Mesothelial cell of epicardium (in vitro differentiated cells): ENCODE data around the gene NDUFS8. TPM values are rescaled to one million over a fixed set of nuclear protein-coding genes. Genes with fewer than 3 reads are reported as not detected.

Source experiments
- DNase-seq, 2 experiments: peaks; one replicate each; pipeline ENCODE4 v3.0.0; 2021; ENCODE audit warnings: low spot score in 2 of 2; ENCODE audit not compliant: unreplicated experiment in 2 of 2
- H3K27ac Mint-ChIP-seq: 2 replicates; pipeline ENCODE4 v1.8.0; 2021; ENCODE audit warnings: mixed read lengths
- H3K27me3 Mint-ChIP-seq: 2 replicates; pipeline ENCODE4 v1.8.0; 2021; ENCODE audit warnings: low read depth, mixed read lengths
- H3K36me3 Mint-ChIP-seq: 2 replicates; pipeline ENCODE4 v1.8.0; 2021; ENCODE audit warnings: mixed read lengths
- H3K4me1 Mint-ChIP-seq: 2 replicates; pipeline ENCODE4 v1.8.0; 2021; ENCODE audit warnings: mixed read lengths
- H3K4me3 Mint-ChIP-seq: 2 replicates; pipeline ENCODE4 v1.8.0; 2021; ENCODE audit warnings: mild to moderate bottlenecking, moderate library complexity, mixed read lengths
- H3K9me3 Mint-ChIP-seq: 2 replicates; pipeline ENCODE4 v1.8.0; 2021; ENCODE audit warnings: mixed read lengths
- CTCF ChIP-seq: fragments of 200-600 bp; sonication (generic); IDR thresholded peaks from one replicate; pipeline ENCODE4 v1.5.0; 2021; ENCODE audit warnings: antibody characterized with exemption; ENCODE audit not compliant: unreplicated experiment
- microRNA-seq: library from miRNA; unstranded; fragments of <30 nt; microRNA quantifications from one replicate; pipeline ENCODE4 v1.2.0, GENCODE V29; 2021; ENCODE audit warnings: inconsistent platforms, mixed read lengths
- total RNA-seq: library from RNA; stranded (reverse); gene quantifications from 3 replicates; pipeline ENCODE4 v1.2.1, GENCODE V29; 2021

The NDUFS8 gene
- total RNA-seq, 1 donor from 2014 or later, result 132 TPM

GRCh38 chr11:68083517-68083916, 53.0 kb downstream of the NDUFS8 start:
- Mint-ChIP-seq H3K36me3 (peaks cover 14% of the 10 kb centered on the region), H3K4me3 (no peak overlapping the region), H3K27me3 (no peaks in the 10 kb centered on the region), H3K9me3 (no peaks in the 10 kb centered on the region), H3K27ac (no peak overlapping the region), H3K4me1 (peaks cover 16% of the 10 kb centered on the region)
- no peak for DNase-seq
- TF ChIP-seq CTCF, result no peak

Small RNA genes within 50 kb of the gene (microRNA-seq; reads per million reads assigned to microRNA genes)
- gene MIR4691 (not detected), gene MIR6753 (not detected), gene MIR7113 (0.88 reads per million)

Other genes with a start within 250 kb of the NDUFS8 start
- gene UNC93B1, start 26.6 kb upstream of the NDUFS8 start, total RNA-seq, result 19.0 to 23.7 TPM (median 20.4 TPM) in 3 replicates
- gene ALDH3B1, start 20.4 kb upstream of the NDUFS8 start, total RNA-seq, result 1.4 to 1.8 TPM (median 1.7 TPM) in 3 replicates
- 60.0 to 63.4 TPM (median 60.5 TPM) in 3 replicates for gene TCIRG1, start 8.3 kb downstream of the NDUFS8 start, total RNA-seq
- gene CHKA, start 90.7 kb downstream of the NDUFS8 start, total RNA-seq, result 71.8 to 74.4 TPM (median 72.8 TPM) in 3 replicates
- 64.2 to 65.5 TPM (median 64.7 TPM) in 3 replicates for gene KMT5B, start 182.6 kb downstream of the NDUFS8 start, total RNA-seq
- 37.7 to 41.8 TPM (median 39.8 TPM) in 3 replicates for gene C11orf24, start 241.3 kb downstream of the NDUFS8 start, total RNA-seq